Activated T-helper 2 cell treated with anti-CD3 and anti-CD28 coated beads, Interferon-gamma antibody, Interleukin-2, Interleukin-4, amounts not matched to agents 10 μg/mL and 5 μg/mL and 100 μg/mL, durations not matched to agents 14 hours and 24 hours and 36 hours (primary cell): ENCODE measurements around the gene ICE2. TPM values are rescaled to one million over a fixed set of nuclear protein-coding genes. Genes with fewer than 3 reads are reported as not detected.
A peak's percentile ranks its signal among the peaks of the same experiment; 100 is the strongest.

ENCODE experiments used
- DNase-seq: peaks from one replicate; pipeline ENCODE4 v3.0.0; 2021; ENCODE audit warnings: low spot score
- H3K27ac Mint-ChIP-seq: one replicate; pipeline ENCODE4 v1.8.0; 2021; ENCODE audit warnings: mixed read lengths
- H3K27me3 Mint-ChIP-seq: one replicate; pipeline ENCODE4 v1.8.0; 2021; ENCODE audit warnings: low read depth, mixed read lengths
- H3K36me3 Mint-ChIP-seq: one replicate; pipeline ENCODE4 v1.8.0; 2021; ENCODE audit warnings: low read depth, mixed read lengths
- H3K4me1 Mint-ChIP-seq: one replicate; pipeline ENCODE4 v1.8.0; 2021; ENCODE audit warnings: low read depth, mixed read lengths
- H3K4me3 Mint-ChIP-seq: one replicate; pipeline ENCODE4 v1.8.0; 2021; ENCODE audit warnings: low read depth, mild to moderate bottlenecking, moderate library complexity, mixed read lengths
- H3K9me3 Mint-ChIP-seq: one replicate; pipeline ENCODE4 v1.8.0; 2021; ENCODE audit warnings: mixed read lengths
- intact Hi-C: fragments of 100-400 bp; cut with micrococcal nuclease; formaldehyde crosslinking; loops from one replicate; pipeline ENCODE4 v1.15.1; 2023
- total RNA-seq: library from RNA; stranded (reverse); gene quantifications from 2 replicates; pipeline ENCODE4 v1.2.3, GENCODE V29; 2022

ICE2 gene, protein sequence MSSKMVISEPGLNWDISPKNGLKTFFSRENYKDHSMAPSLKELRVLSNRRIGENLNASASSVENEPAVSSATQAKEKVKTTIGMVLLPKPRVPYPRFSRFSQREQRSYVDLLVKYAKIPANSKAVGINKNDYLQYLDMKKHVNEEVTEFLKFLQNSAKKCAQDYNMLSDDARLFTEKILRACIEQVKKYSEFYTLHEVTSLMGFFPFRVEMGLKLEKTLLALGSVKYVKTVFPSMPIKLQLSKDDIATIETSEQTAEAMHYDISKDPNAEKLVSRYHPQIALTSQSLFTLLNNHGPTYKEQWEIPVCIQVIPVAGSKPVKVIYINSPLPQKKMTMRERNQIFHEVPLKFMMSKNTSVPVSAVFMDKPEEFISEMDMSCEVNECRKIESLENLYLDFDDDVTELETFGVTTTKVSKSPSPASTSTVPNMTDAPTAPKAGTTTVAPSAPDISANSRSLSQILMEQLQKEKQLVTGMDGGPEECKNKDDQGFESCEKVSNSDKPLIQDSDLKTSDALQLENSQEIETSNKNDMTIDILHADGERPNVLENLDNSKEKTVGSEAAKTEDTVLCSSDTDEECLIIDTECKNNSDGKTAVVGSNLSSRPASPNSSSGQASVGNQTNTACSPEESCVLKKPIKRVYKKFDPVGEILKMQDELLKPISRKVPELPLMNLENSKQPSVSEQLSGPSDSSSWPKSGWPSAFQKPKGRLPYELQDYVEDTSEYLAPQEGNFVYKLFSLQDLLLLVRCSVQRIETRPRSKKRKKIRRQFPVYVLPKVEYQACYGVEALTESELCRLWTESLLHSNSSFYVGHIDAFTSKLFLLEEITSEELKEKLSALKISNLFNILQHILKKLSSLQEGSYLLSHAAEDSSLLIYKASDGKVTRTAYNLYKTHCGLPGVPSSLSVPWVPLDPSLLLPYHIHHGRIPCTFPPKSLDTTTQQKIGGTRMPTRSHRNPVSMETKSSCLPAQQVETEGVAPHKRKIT
- total RNA-seq: 48.0 and 50.4 TPM in 2 replicates

DNA sequence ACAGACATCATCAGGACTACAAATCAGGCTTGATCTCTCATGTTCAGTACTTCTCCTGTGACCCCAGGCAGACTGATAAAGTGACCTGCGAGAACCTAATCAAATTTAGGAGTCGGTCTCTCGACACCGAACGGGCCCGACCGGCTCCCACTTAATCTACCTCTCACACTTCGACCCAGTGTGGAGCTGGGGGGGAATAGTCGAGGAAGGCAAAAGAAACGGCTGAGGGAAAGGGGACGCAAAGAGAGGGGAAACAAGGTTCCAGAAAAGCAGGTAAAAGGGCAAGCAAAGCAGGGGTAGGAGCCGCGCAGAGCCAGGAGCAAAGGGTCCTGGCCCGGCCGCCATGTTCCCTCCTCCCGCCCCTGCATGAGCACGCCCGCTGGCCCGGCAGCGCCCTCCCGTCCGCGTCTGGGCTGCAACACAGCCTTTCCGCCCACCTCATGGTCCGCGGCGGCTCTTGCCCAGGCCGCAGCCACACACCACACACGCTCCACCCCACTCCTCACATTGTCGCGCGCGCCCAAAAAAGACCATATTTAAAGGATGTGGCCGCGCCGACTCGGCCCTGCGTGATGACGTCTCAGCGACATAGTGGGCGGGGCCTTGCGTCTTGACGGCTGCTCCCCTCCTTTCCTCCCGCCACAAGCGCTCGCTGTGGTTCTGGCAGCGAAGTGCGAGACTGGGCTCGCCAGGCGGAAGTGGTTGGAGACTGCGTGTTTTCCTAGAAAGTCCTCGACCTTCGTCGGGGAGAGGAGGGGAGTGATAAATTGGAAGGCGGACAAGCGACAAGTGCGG lies at the start of gene ICE2:
ICE2 (minus strand) TSS at position 577 of the 795 bp plus-strand sequence. CDS start 1,165 bp downstream, outside the sequence.
- intact Hi-C loops: loop anchor here (1.0 to 2.0 kb wide), 6 partner anchors 42 to 790 kb away; partner anchors contain the start of genes ANXA2 and BNIP2
- peaks cover 42% of the 10 kb centered on the region for H3K4me1 Mint-ChIP-seq
- H3K27ac Mint-ChIP-seq: peak within 1 kb of the TSS; percentile 99

DNA sequence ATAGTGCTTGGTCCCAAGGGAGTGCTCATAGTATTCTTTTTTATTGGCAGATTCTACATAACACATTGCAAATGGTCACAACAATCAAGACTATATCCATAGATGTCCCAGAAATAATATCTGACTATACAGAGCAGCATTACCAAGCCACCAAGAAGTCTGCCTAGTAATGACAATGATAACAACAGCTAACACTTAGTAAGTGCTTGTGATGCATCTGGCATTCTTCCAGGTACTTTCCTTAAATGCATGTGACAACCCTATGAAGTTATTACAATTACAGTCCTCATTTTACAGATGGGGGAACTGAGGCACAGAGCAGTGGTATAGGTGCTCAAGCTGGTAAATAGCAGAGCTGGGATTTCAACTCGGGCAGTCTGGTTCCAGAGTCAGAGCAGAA lies 49.6 kb upstream of the ICE2 start:
- intact Hi-C loops: loop anchor here (10.0 kb wide), 1 partner anchor 526 kb away; no protein-coding TSS in a partner anchor
- DNase-seq: no peak
- H3K36me3 Mint-ChIP-seq: peaks cover 44% of the 10 kb centered on the region
- no peaks in the 10 kb centered on the region for H3K9me3 Mint-ChIP-seq
- no peaks in the 10 kb centered on the region for H3K27me3 Mint-ChIP-seq
- no peak overlapping the region for H3K4me3 Mint-ChIP-seq
- H3K27ac Mint-ChIP-seq: no peak overlapping the region
- H3K4me1 Mint-ChIP-seq: peaks cover 12% of the 10 kb centered on the region

More for the DNA sequence above, at the start of gene ICE2:
- H3K27me3 Mint-ChIP-seq: no peaks in the 10 kb centered on the region
- peak within 1 kb of the TSS; percentile 97 for H3K4me3 Mint-ChIP-seq
- peaks cover 29% of the 10 kb centered on the region for H3K36me3 Mint-ChIP-seq
- DNase-seq: peak; percentile 94
- no peaks in the 10 kb centered on the region for H3K9me3 Mint-ChIP-seq

DNA sequence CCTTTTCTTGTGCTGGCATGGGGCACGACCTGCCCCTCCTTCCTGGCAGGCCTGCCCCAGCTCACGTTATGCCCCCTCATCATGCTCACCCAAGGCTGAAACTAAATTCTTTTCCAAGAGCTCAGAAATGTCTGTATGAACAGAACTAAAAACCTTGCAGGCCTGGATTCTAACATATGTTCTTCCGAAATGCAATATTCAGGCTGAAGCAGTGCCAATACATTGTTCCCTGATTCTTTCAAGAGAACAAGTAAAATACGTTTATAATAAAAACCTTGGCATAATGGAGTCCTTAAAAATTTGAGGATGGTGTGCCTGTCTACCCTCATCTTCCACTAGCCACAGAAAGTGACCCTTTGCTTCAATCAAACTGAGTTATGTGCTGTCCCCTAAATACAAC lies 48.5 kb upstream of the ICE2 start:
- no peaks in the 10 kb centered on the region for H3K27me3 Mint-ChIP-seq
- H3K4me1 Mint-ChIP-seq: peaks cover 15% of the 10 kb centered on the region
- DNase-seq: no peak
- intact Hi-C loops: loop anchor here (10.0 kb wide), 1 partner anchor 527 kb away; no protein-coding TSS in a partner anchor
- H3K36me3 Mint-ChIP-seq: peaks cover 47% of the 10 kb centered on the region
- no peak overlapping the region for H3K4me3 Mint-ChIP-seq
- H3K9me3 Mint-ChIP-seq: no peaks in the 10 kb centered on the region
- H3K27ac Mint-ChIP-seq: no peak overlapping the region

DNA sequence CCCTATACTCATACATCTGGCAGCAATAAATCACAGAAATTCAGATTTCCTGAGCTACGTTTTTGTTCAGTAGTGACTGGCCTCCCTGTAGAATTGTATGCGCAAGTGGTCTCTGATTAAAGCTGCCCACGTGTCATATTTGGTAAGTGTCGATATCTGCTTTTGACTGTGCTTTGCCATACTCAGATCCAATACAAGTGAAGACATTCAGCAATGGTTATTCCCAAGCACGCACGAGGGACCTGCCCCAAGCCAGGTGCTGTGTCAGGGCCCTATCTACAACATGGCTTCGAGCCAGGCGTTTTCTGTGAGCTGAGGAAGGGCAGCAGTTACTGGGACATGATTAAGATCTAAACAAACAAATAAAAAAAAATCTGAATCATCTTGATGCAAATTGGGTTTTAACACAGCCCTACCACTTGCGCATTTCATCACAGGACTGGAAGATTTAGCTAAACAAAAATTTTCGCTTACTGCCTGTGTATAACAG lies 47.2 kb upstream of the ICE2 start:
- intact Hi-C loops: loop anchor here (10.0 kb wide), 1 partner anchor 529 kb away; no protein-coding TSS in a partner anchor
- Mint-ChIP-seq H3K27me3 (no peaks in the 10 kb centered on the region), H3K4me1 (peaks cover 18% of the 10 kb centered on the region), H3K27ac (no peak overlapping the region), H3K36me3 (peaks cover 47% of the 10 kb centered on the region), H3K4me3 (no peak overlapping the region), H3K9me3 (no peaks in the 10 kb centered on the region)
- no peak for DNase-seq

GRCh38 chr15:60525341-60526039 lies 46.5 kb upstream of the ICE2 start:
- H3K27ac Mint-ChIP-seq: no peak overlapping the region
- H3K36me3 Mint-ChIP-seq: peaks cover 41% of the 10 kb centered on the region
- no peaks in the 10 kb centered on the region for H3K9me3 Mint-ChIP-seq
- no peak for DNase-seq
- intact Hi-C loops: loop anchor here (10.0 kb wide), 1 partner anchor 529 kb away; no protein-coding TSS in a partner anchor
- H3K4me3 Mint-ChIP-seq: no peak overlapping the region
- H3K27me3 Mint-ChIP-seq: no peaks in the 10 kb centered on the region
- peaks cover 23% of the 10 kb centered on the region for H3K4me1 Mint-ChIP-seq

DNA sequence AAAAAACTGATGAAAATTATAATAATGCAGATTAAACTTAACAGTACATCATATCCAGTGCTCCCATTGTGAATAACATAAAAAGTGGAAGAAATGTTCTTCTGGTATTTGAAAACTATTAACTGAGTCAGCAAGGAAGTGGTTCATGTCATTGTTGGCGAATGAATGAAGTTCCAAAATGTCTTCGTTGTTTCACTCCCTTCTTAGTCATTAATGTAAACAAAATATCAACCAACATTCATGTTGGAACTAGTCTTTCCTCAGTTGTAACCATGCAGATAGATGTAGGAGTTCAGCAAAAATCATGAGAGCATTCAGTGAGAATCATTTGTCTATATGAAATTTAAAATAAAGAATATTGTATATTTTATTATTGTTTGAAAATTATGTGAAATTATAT lies 44.1 kb upstream of the ICE2 start:
- Mint-ChIP-seq H3K27me3 (no peaks in the 10 kb centered on the region), H3K4me1 (peaks cover 34% of the 10 kb centered on the region), H3K27ac (no peak overlapping the region), H3K4me3 (no peak overlapping the region), H3K36me3 (peaks cover 34% of the 10 kb centered on the region), H3K9me3 (no peaks in the 10 kb centered on the region)
- DNase-seq: no peak
- intact Hi-C loops: loop anchor here (10.0 kb wide), 1 partner anchor 532 kb away; no protein-coding TSS in a partner anchor

- intact Hi-C loops: loop anchor here (1.0 to 10.0 kb wide), 7 partner anchors 13 to 534 kb away; partner anchors contain the start of gene ICE2
- peaks cover 31% of the 10 kb centered on the region for H3K4me1 Mint-ChIP-seq
- peak overlapping the region; percentile 55 for H3K27ac Mint-ChIP-seq
These were observed 42.0 kb upstream of the ICE2 start for GRCh38 chr15:60520825-60521368.

DNA sequence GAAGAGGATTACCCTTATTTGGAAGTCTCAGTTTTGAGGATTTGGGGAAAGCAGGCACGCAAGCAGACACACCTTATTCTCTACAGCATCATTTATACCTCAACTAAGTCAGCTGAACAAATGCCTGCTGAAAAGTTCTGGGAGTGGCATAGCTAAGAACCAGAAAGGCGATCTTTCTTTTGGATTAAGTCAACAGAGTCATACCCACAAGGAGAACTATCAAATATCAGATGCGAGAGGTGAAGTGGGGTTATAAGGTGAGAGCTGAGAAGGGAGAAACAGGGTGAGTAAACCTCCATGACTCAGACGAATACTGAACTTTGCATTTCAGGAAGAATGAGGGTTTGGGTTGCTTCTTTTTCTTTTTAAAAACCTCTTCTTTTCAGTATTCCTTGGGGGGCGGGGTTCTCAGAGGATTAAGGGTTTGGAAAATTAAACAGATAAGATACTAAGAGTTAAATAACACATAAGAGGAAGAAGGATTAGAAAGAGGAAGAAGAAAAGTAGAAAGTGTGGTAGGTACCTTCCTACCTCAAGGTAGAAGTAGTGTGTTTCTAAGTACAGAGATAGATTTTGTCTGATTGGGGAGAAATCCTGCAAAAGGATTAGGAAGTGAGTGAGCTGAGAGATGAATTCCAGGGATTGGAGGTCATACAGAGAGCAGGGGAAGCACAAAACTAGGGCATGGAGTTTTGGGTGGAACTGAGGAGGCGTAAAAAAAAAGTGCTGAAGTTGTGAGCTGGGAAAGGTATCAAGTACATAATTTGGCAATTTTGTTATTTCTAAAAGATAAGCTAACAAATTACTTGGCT lies 41.3 kb upstream of the ICE2 start:
- no peak for DNase-seq
- peaks cover 29% of the 10 kb centered on the region for H3K4me1 Mint-ChIP-seq
- no peaks in the 10 kb centered on the region for H3K9me3 Mint-ChIP-seq
- peaks cover 22% of the 10 kb centered on the region for H3K36me3 Mint-ChIP-seq
- intact Hi-C loops: loop anchor here (1.0 to 10.0 kb wide), 6 partner anchors 12 to 535 kb away; partner anchors contain the start of gene ICE2
- H3K27me3 Mint-ChIP-seq: no peaks in the 10 kb centered on the region
- H3K4me3 Mint-ChIP-seq: no peak overlapping the region
- peak overlapping the region; percentile 55 for H3K27ac Mint-ChIP-seq

More at GRCh38 chr15:60520825-60521368, 42.0 kb upstream of the ICE2 start:
- Mint-ChIP-seq H3K27me3 (no peaks in the 10 kb centered on the region), H3K36me3 (peaks cover 27% of the 10 kb centered on the region), H3K4me3 (no peak overlapping the region), H3K9me3 (no peaks in the 10 kb centered on the region)
- peak; percentile 65 for DNase-seq

- no peak for DNase-seq
- H3K4me3 Mint-ChIP-seq: no peak overlapping the region
- intact Hi-C loops: no loop called here
- H3K4me1 Mint-ChIP-seq: peaks cover 29% of the 10 kb centered on the region
- peak overlapping the region; percentile 4 for H3K27ac Mint-ChIP-seq
- no peaks in the 10 kb centered on the region for H3K27me3 Mint-ChIP-seq
- no peaks in the 10 kb centered on the region for H3K9me3 Mint-ChIP-seq
- H3K36me3 Mint-ChIP-seq: peaks cover 22% of the 10 kb centered on the region
These were observed 40.3 kb upstream of the ICE2 start for GRCh38 chr15:60519218-60519617.

- intact Hi-C loops: no loop called here
- no peaks in the 10 kb centered on the region for H3K27me3 Mint-ChIP-seq
- H3K9me3 Mint-ChIP-seq: no peaks in the 10 kb centered on the region
- no peak overlapping the region for H3K4me3 Mint-ChIP-seq
- H3K27ac Mint-ChIP-seq: no peak overlapping the region
- H3K4me1 Mint-ChIP-seq: peaks cover 25% of the 10 kb centered on the region
- H3K36me3 Mint-ChIP-seq: peaks cover 23% of the 10 kb centered on the region
- DNase-seq: no peak
These were observed 39.6 kb upstream of the ICE2 start for GRCh38 chr15:60518511-60518910.
